ENCODE results near the gene PNO1. TPM values are rescaled to one million over a fixed set of nuclear protein-coding genes. Genes with fewer than 3 reads are reported as not detected.
"Not testable (repeated sequence)": the region's sequence is repeated elsewhere in the genome, so short reads cannot be mapped to it uniquely, and the experiment has no call there.

Gene PNO1
- 27.8 and 31.1 TPM in 2 replicates for polyA plus RNA-seq (2014; cell fraction: cytosol; rRNA removed)
- 9.3 and 12.2 TPM in 2 replicates for polyA plus RNA-seq (2014; cell fraction: nucleus; rRNA removed)

- peak; percentile 96 for DNase-seq (ENCODE audit: low spot score)
Measured at GRCh38 chr2:68157402-68158133, at the start of gene PNO1. Gene PNO1, plus strand, starts transcription at chr2:68157888. Its CDS starts 47 bp downstream, at chr2:68157935.

- DNase-seq (ENCODE audit: low spot score) = no peak
Measured at GRCh38 chr2:68108120-68108519, 49.6 kb upstream of the PNO1 start.

GRCh38 chr2:68110102-68110501 lies 47.6 kb upstream of the PNO1 start:
- DNase-seq (ENCODE audit: low spot score) = no peak

- no peak for DNase-seq (ENCODE audit: low spot score)
Measured at GRCh38 chr2:68115965-68116364, 41.7 kb upstream of the PNO1 start.

GRCh38 chr2:68117922-68118321 lies 39.8 kb upstream of the PNO1 start:
- DNase-seq (ENCODE audit: low spot score) = not testable (repeated sequence)

GRCh38 chr2:68118816-68119215 lies 38.9 kb upstream of the PNO1 start:
- no peak for DNase-seq (ENCODE audit: low spot score)

GRCh38 chr2:68119504-68119903 lies 38.2 kb upstream of the PNO1 start:
- DNase-seq (ENCODE audit: low spot score) = no peak

GRCh38 chr2:68121873-68122679 lies 35.6 kb upstream of the PNO1 start:
- DNase-seq (ENCODE audit: low spot score) = peak; percentile 89

GRCh38 chr2:68122680-68122964 lies 35.1 kb upstream of the PNO1 start:
- no peak for DNase-seq (ENCODE audit: low spot score)

GRCh38 chr2:68124321-68124720 lies 33.4 kb upstream of the PNO1 start:
- no peak for DNase-seq (ENCODE audit: low spot score)

GRCh38 chr2:68125821-68126220 lies 31.9 kb upstream of the PNO1 start:
- DNase-seq (ENCODE audit: low spot score) = no peak

- DNase-seq (ENCODE audit: low spot score) = no peak
Measured at GRCh38 chr2:68126561-68126960, 31.1 kb upstream of the PNO1 start.

GRCh38 chr2:68127358-68128242 lies 30.1 kb upstream of the PNO1 start:
- DNase-seq (ENCODE audit: low spot score) = no peak

- no peak for DNase-seq (ENCODE audit: low spot score)
Measured at GRCh38 chr2:68134120-68134519, 23.6 kb upstream of the PNO1 start.

- no peak for DNase-seq (ENCODE audit: low spot score)
Measured at GRCh38 chr2:68134554-68134953, 23.1 kb upstream of the PNO1 start.

- no peak for DNase-seq (ENCODE audit: low spot score)
Measured at GRCh38 chr2:68135448-68136320, 22.0 kb upstream of the PNO1 start.

- no peak for DNase-seq (ENCODE audit: low spot score)
Measured at GRCh38 chr2:68141875-68142274, 15.8 kb upstream of the PNO1 start.

GRCh38 chr2:68151037-68151436 lies 6.7 kb upstream of the PNO1 start:
- DNase-seq (ENCODE audit: low spot score) = no peak

GRCh38 chr2:68152681-68153347 lies 4.9 kb upstream of the PNO1 start:
- no peak for DNase-seq (ENCODE audit: low spot score)

- DNase-seq (ENCODE audit: low spot score) = no peak
Measured at GRCh38 chr2:68155618-68156017, 2.1 kb upstream of the PNO1 start.
